ENCODE data around the gene POLN.

POLN gene

DNA sequence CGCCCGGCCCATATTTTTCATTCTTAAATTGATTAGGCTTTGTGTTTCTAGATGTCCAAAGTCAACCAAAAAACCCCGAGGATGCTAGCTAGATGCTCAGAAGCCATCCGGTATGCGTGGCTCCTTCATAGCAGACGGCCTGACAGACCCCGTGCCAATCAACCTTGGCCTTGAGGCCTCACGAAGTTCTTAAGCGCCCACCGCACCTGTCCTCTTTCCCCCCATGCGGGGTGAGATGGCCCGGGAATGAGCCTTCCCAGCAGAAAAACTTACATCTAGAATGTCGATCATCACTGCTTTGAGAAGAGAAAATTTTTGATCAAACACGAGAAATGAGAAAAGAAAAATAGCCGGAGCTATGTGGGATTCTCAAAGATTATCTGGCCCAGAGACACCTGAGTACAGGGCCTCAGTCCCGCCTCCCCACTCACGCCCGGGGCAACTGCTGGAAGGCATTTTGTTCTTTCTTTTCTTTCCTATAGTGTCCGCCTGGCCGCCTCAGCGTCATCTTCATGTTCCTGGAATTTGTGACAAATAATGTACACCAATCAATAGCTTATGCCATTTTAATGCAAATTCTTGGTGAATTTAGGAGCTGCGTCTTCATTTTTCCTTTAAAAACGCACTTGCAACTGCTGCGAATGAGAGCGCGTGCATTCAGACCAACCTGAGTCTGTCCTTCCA, 184.4 kb downstream of the POLN start:
- TF ChIP-seq POLR2AphosphoS5 (IDR thresholded peaks at IDR 0.05; ENCODE audit: low read depth, low read length) (no peak), REST (IDR thresholded peaks at IDR 0.05; ENCODE audit: insufficient read depth in 1 of 2, low read depth in 2 of 2, low read length in 2 of 2) (no peak), TAF1 (IDR thresholded peaks at IDR 0.05; ENCODE audit: borderline replicate concordance, insufficient read depth, low read length) (no peak), SIN3A (IDR thresholded peaks at IDR 0.05; ENCODE audit: borderline replicate concordance, insufficient read depth, low read length) (no peak), FOXP2 (optimal IDR thresholded peaks at IDR 0.05; ENCODE audit: borderline replicate concordance, extremely low read depth, extremely low read length, insufficient read depth) (no peak)

- TF ChIP-seq REST (IDR thresholded peaks at IDR 0.05; ENCODE audit: insufficient read depth in 1 of 2, low read depth in 2 of 2, low read length in 2 of 2) (no peak), TAF1 (IDR thresholded peaks at IDR 0.05; ENCODE audit: borderline replicate concordance, insufficient read depth, low read length) (no peak)
Observed at GRCh38 chr4:2054217-2054616, 187.7 kb downstream of the POLN start.

- TF ChIP-seq REST (IDR thresholded peaks at IDR 0.05; ENCODE audit: insufficient read depth in 1 of 2, low read depth in 2 of 2, low read length in 2 of 2) = no peak
- no peak for TF ChIP-seq POLR2AphosphoS5 (IDR thresholded peaks at IDR 0.05; ENCODE audit: low read depth, low read length)
- no peak for TF ChIP-seq FOXP2 (optimal IDR thresholded peaks at IDR 0.05; ENCODE audit: borderline replicate concordance, extremely low read depth, extremely low read length, insufficient read depth)
- no peak for TF ChIP-seq SIN3A (IDR thresholded peaks at IDR 0.05; ENCODE audit: borderline replicate concordance, insufficient read depth, low read length)
- no peak for TF ChIP-seq TAF1 (IDR thresholded peaks at IDR 0.05; ENCODE audit: borderline replicate concordance, insufficient read depth, low read length)
Observed at GRCh38 chr4:2051086-2051485, 190.8 kb downstream of the POLN start.

DNA sequence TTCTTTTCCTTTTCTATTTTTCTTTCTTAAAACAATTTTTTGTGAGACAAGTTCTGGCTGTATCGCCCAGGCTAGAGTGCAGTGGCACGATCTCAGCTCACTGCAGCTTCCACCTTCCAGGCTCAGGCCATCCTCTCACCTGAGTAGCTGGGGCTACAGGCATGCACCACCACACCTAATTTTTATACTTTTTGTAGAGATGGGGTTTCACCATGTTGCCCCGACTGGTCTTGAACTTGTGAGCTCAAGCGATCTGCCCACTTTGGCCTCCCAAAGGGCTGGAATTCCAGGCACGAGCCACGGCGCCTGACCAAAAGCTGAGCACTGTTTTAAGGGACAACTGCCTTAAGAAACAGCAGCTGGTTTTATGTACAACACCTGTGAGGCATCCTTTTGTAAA, 192.1 kb downstream of the POLN start:
- TF ChIP-seq TAF1 (IDR thresholded peaks at IDR 0.05; ENCODE audit: borderline replicate concordance, insufficient read depth, low read length) (no peak), FOXP2 (optimal IDR thresholded peaks at IDR 0.05; ENCODE audit: borderline replicate concordance, extremely low read depth, extremely low read length, insufficient read depth) (no peak)

- TF ChIP-seq REST (IDR thresholded peaks at IDR 0.05; ENCODE audit: insufficient read depth in 1 of 2, low read depth in 2 of 2, low read length in 2 of 2) (no peak), SIN3A (IDR thresholded peaks at IDR 0.05; ENCODE audit: borderline replicate concordance, insufficient read depth, low read length) (no peak), POLR2AphosphoS5 (IDR thresholded peaks at IDR 0.05; ENCODE audit: low read depth, low read length) (no peak), TAF1 (IDR thresholded peaks at IDR 0.05; ENCODE audit: borderline replicate concordance, insufficient read depth, low read length) (no peak), FOXP2 (optimal IDR thresholded peaks at IDR 0.05; ENCODE audit: borderline replicate concordance, extremely low read depth, extremely low read length, insufficient read depth) (no peak)
Observed at GRCh38 chr4:2049381-2049780, 192.5 kb downstream of the POLN start.
